SU-DHL-6 (cell line): ENCODE data around the gene ARSA.

ENCODE experiments used
- EZH2phosphoT487 ChIP-seq: fragments of 200-600 bp; sonication (generic), shearing (Covaris generic); conservative IDR thresholded peaks from 2 replicates; pipeline ENCODE4 v1.6.1; 2018; ENCODE audit warnings: mild to moderate bottlenecking, antibody characterized with exemption, low read length, moderate library complexity, mixed read lengths
- TF ChIP-seq, protein P1 (sequence below): fragments of 200-600 bp; sonication (generic); IDR thresholded peaks from one replicate; pipeline ENCODE4 v1.5.1; 2017; ENCODE audit warnings: antibody characterized with exemption, mild to moderate bottlenecking, low read length, moderate library complexity; ENCODE audit not compliant: insufficient read depth, poor library complexity, severe bottlenecking

DNA sequence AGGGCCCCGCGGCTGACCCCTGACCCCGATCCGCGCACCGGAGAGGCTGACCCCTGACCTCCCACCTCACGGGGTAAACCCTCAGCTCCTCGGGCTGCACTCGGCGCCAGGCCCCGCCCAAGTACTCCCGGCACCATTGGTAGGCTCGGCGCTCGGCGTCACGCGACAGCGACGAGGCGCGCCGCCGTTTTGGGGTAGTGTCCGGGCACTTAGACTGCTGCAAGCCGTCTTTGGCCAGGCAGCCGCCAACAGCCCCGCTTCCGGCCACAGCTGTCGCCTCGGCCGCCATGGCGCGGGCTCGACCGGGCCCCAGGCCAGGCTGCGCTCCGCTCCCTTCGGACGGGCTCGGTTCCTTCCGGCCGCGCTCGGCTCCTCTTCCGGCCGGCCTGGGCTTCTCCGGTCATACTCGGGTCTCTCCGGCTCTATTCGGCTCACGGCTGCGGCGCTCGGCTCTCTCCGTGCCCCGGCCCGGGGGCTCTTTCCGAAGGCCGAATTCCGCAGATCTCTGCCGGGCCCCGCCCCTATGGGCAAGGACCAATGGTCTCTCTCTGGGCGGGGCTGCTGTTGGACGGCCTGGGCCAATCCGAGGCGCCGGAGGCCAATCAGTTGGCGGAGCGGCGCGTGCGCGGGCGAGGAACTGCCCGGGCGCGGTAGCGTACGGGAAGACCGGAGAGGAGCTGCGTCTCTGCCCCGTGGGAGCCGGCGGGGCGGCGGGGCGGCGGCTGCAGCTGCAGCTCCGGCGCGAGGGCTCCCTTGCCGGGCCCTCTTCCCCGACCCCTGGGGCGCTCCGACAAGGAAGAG lies 45.3 kb downstream of the ARSA start, which contains the start of gene CHKB:
- TF ChIP-seq, protein P1, sequence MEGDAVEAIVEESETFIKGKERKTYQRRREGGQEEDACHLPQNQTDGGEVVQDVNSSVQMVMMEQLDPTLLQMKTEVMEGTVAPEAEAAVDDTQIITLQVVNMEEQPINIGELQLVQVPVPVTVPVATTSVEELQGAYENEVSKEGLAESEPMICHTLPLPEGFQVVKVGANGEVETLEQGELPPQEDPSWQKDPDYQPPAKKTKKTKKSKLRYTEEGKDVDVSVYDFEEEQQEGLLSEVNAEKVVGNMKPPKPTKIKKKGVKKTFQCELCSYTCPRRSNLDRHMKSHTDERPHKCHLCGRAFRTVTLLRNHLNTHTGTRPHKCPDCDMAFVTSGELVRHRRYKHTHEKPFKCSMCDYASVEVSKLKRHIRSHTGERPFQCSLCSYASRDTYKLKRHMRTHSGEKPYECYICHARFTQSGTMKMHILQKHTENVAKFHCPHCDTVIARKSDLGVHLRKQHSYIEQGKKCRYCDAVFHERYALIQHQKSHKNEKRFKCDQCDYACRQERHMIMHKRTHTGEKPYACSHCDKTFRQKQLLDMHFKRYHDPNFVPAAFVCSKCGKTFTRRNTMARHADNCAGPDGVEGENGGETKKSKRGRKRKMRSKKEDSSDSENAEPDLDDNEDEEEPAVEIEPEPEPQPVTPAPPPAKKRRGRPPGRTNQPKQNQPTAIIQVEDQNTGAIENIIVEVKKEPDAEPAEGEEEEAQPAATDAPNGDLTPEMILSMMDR = no peak
- TF ChIP-seq EZH2phosphoT487 = no peak
